ENCODE measurements around the gene SCN9A.

DNA sequence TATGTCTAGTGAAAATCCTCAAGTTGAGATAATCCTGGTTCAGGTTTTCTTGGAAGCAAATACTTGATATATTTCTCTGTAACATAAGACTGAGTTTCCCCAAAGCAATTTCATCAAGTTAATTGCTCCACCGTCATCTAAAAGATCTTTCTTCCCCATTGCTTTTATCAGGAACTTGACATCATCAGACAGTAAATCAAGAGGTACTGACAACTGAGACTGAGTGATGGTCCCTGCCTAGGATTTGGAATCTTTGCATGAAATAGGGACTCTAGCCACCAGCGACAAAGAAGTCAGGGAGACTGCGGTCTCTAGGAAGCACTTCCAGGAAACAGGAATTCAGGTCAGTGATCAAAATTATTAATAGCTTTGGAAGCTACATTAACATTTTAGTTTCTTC lies 204.5 kb downstream of the SCN9A start:
- TF ChIP-seq, protein P1, sequence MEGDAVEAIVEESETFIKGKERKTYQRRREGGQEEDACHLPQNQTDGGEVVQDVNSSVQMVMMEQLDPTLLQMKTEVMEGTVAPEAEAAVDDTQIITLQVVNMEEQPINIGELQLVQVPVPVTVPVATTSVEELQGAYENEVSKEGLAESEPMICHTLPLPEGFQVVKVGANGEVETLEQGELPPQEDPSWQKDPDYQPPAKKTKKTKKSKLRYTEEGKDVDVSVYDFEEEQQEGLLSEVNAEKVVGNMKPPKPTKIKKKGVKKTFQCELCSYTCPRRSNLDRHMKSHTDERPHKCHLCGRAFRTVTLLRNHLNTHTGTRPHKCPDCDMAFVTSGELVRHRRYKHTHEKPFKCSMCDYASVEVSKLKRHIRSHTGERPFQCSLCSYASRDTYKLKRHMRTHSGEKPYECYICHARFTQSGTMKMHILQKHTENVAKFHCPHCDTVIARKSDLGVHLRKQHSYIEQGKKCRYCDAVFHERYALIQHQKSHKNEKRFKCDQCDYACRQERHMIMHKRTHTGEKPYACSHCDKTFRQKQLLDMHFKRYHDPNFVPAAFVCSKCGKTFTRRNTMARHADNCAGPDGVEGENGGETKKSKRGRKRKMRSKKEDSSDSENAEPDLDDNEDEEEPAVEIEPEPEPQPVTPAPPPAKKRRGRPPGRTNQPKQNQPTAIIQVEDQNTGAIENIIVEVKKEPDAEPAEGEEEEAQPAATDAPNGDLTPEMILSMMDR (IDR thresholded peaks at IDR 0.05) = no peak
- no peak for TF ChIP-seq ZFX (IDR thresholded peaks at IDR 0.05; ENCODE audit: borderline replicate concordance)

Measured in 22Rv1 (cell line).